Type B pancreatic cell (in vitro differentiated cells): ENCODE data around the gene PACS2. TPM values are rescaled to one million over a fixed set of nuclear protein-coding genes. Genes with fewer than 3 reads are reported as not detected.
A peak's percentile ranks its signal among the peaks of the same experiment; 100 is the strongest.

Experiments
- DNase-seq: peaks from one replicate; pipeline ENCODE4 v3.0.0; 2021; ENCODE audit warnings: mixed read lengths; ENCODE audit not compliant: unreplicated experiment; ENCODE audit errors: extremely low spot score
- H3K27ac Mint-ChIP-seq: 2 replicates; pipeline ENCODE4 v1.8.0; 2021; ENCODE audit warnings: mild to moderate bottlenecking, mixed read lengths
- H3K27me3 Mint-ChIP-seq: 2 replicates; pipeline ENCODE4 v1.8.0; 2021; ENCODE audit warnings: mixed read lengths
- H3K36me3 Mint-ChIP-seq: 2 replicates; pipeline ENCODE4 v1.8.0; 2021; ENCODE audit warnings: mixed read lengths
- H3K4me1 Mint-ChIP-seq: one replicate; pipeline ENCODE4 v1.8.0; 2021; ENCODE audit warnings: mixed read lengths; ENCODE audit not compliant: unreplicated experiment
- H3K4me3 Mint-ChIP-seq: 2 replicates; pipeline ENCODE4 v1.8.0; 2021; ENCODE audit warnings: mild to moderate bottlenecking, mixed read lengths
- H3K9me3 Mint-ChIP-seq: 2 replicates; pipeline ENCODE4 v1.8.0; 2021; ENCODE audit warnings: mixed read lengths
- CTCF ChIP-seq: fragments of 200-600 bp; sonication (generic); conservative IDR thresholded peaks from 2 replicates; pipeline ENCODE4 v1.5.0; 2021; ENCODE audit warnings: antibody characterized with exemption, mild to moderate bottlenecking
- total RNA-seq: library from RNA; stranded (reverse); gene quantifications from 2 replicates; pipeline ENCODE4 v1.2.1, GENCODE V29; 2021; ENCODE audit warnings: low replicate concordance

The PACS2 gene
- total RNA-seq, 1 donor from 2014 or later = 101 TPM

GRCh38 chr14:105398726-105399465 is 84.3 kb downstream of the PACS2 start:
- H3K27ac Mint-ChIP-seq = no peak overlapping the region
- peaks cover 11% of the 10 kb centered on the region for H3K9me3 Mint-ChIP-seq
- no peaks in the 10 kb centered on the region for H3K4me1 Mint-ChIP-seq
- H3K36me3 Mint-ChIP-seq = peaks cover 14% of the 10 kb centered on the region
- no peak for DNase-seq
- H3K27me3 Mint-ChIP-seq = no peaks in the 10 kb centered on the region
- H3K4me3 Mint-ChIP-seq = peak overlapping the region; percentile 85
- no peak for TF ChIP-seq CTCF

- TF ChIP-seq CTCF = no peak
- H3K36me3 Mint-ChIP-seq = peaks cover 17% of the 10 kb centered on the region
- H3K4me3 Mint-ChIP-seq = peak overlapping the region; percentile 41
- H3K27ac Mint-ChIP-seq = no peak overlapping the region
- no peak for DNase-seq
- no peaks in the 10 kb centered on the region for H3K27me3 Mint-ChIP-seq
- peaks cover 11% of the 10 kb centered on the region for H3K9me3 Mint-ChIP-seq
- H3K4me1 Mint-ChIP-seq = no peaks in the 10 kb centered on the region
These were observed 84.9 kb downstream of the PACS2 start for GRCh38 chr14:105399466-105399775.

DNA sequence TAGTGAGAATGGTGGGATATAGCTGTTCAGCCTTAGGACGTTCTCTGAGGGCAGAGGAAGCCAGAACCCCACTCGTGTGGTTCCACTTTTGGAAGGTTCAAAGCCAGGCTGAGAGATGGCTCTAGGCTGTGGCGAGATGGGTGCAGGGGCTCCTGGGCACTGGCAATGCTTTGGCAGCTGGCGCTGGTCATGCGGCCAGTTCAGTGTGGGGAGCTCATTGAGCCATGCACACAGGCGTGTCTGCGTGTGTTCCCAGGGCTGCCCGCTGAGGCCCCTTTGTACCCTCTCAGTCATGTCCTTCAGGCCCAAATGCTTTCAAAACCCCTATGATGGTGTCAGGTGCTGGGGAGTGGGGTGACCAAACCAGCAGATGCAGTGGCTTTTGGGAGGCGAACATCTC is 85.5 kb downstream of the PACS2 start:
- peaks cover 17% of the 10 kb centered on the region for H3K36me3 Mint-ChIP-seq
- no peaks in the 10 kb centered on the region for H3K4me1 Mint-ChIP-seq
- no peak overlapping the region for H3K27ac Mint-ChIP-seq
- H3K9me3 Mint-ChIP-seq = peaks cover 11% of the 10 kb centered on the region
- no peak for TF ChIP-seq CTCF
- H3K27me3 Mint-ChIP-seq = no peaks in the 10 kb centered on the region
- no peak for DNase-seq
- H3K4me3 Mint-ChIP-seq = peak overlapping the region; percentile 41

GRCh38 chr14:105401699-105402098 is 87.2 kb downstream of the PACS2 start:
- peaks cover 20% of the 10 kb centered on the region for H3K36me3 Mint-ChIP-seq
- TF ChIP-seq CTCF = no peak
- H3K4me1 Mint-ChIP-seq = no peaks in the 10 kb centered on the region
- H3K9me3 Mint-ChIP-seq = peaks cover 15% of the 10 kb centered on the region
- H3K27ac Mint-ChIP-seq = no peak overlapping the region
- no peak for DNase-seq
- no peak overlapping the region for H3K4me3 Mint-ChIP-seq
- H3K27me3 Mint-ChIP-seq = peaks cover 4% of the 10 kb centered on the region

GRCh38 chr14:105408592-105408991 is 94.0 kb downstream of the PACS2 start:
- no peak for DNase-seq
- no peak for TF ChIP-seq CTCF
- Mint-ChIP-seq H3K4me1 (no peaks in the 10 kb centered on the region), H3K27me3 (peaks cover 39% of the 10 kb centered on the region), H3K36me3 (peaks cover 6% of the 10 kb centered on the region), H3K4me3 (no peak overlapping the region), H3K9me3 (peaks cover 4% of the 10 kb centered on the region), H3K27ac (no peak overlapping the region)

DNA sequence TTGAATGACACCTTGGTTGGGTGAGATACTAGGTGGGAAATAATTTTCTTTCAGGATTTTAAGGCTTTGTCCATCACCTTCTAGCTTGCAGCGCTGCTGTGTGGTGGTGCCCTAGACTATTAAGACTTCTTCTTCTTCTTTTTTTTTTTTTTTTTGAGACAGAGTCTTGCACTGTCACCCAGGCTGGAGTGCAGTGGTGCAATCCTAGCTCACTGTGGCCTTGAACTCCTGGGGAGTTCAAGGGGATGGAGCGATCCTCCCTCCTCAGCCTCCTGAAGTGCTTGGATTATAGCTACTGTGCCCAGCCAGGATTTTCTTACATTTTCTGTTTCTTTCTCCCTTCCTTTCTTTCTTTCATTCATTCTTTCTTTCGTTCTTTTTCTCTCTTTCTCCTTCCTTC is 94.8 kb downstream of the PACS2 start:
- peaks cover 3% of the 10 kb centered on the region for H3K36me3 Mint-ChIP-seq
- no peak for DNase-seq
- no peak overlapping the region for H3K4me3 Mint-ChIP-seq
- no peak for TF ChIP-seq CTCF
- H3K4me1 Mint-ChIP-seq = no peaks in the 10 kb centered on the region
- peaks cover 4% of the 10 kb centered on the region for H3K9me3 Mint-ChIP-seq
- peaks cover 39% of the 10 kb centered on the region for H3K27me3 Mint-ChIP-seq
- H3K27ac Mint-ChIP-seq = no peak overlapping the region
